Cortex of kidney (tissue), 1 donor: Measurements from ENCODE around the gene BACE2.

ENCODE experiments used
- DNase-seq: peaks from one replicate; lab custom pipeline; 2025; lab: John Stamatoyannopoulos, UW

BACE2 gene

DNA sequence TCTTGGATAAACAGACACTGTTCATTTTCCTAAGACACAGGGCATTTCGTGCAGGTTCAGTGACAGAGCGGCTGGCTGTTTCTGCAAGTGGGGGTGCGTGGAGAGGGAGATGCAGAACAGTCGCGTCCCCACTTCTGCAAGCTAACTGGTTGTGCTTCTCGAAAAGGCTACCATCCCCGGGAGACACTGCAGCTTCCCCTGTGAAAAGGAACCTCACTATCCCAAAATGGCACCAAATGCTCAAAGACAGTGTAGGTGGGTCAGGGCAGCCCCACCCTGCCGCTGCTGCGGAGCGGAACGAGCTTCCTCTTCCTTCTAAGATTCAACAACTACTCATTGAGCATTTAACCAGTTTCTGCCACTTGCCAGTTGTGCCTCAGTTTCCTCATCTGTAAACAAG is 19.2 kb upstream of the BACE2 start:
- DNase-seq, result no peak

GRCh38 chr21:41149199-41149598 is 18.8 kb upstream of the BACE2 start:
- DNase-seq, result no peak

DNA sequence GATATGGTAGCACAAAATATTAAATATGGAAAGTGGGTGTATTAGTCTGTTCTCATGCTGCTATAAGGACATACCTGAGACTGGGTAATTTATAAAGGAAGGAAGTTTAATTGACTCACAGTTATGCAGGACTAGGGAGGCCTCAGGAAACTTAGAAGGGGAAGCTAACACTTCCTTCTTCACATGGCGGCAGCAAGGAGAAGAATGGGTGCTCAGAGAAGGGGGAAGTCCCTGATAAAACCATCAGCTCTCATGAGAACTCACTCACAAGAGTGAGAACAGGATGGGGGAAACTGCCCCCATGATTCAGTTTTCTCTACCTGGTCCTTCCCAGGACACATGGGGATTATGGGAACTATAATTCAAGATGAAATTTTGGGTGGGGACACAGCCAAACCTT is 15.8 kb upstream of the BACE2 start:
- DNase-seq, result no peak

DNA sequence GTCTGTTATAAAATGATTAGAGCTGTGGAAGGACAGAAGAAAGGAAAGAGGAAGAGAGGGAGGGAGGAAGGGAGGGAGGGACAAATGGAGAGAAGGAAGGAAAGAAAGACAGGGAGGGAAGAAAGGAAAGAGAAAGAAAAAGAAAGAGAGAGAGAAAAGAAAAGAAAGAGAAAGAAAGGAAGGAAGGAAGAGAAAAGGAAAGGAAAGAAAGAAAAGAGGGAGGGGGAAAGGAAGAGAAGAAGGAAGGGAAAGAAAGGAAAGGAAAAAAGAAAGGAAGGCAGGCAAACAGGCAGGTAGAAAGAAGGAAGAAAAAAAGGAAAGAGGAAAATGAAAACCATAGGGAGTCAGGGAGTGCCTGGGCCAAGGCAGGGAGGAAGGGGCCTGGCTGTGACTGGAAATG is 14.5 kb upstream of the BACE2 start:
- no peak for DNase-seq

- no peak for DNase-seq
Measured at GRCh38 chr21:41156142-41156541, 11.8 kb upstream of the BACE2 start.

DNA sequence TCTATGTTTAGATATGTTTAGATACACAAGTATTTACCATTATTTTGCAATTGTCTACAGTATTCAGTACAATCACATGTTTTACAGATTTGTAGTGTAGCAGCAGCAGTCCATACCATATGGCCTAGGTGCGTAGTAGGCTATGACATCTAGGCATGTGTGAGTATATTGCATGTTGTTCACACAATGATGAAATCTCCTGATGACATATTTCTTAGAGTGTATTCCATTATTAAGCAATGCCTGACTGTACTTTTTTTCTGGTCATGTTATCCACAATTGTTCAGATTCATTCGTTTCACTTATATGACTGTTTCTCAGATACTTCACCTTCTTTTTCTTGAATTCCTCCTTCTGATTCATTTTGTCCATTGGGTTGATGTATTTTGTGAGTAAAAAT is 9.9 kb upstream of the BACE2 start:
- no peak for DNase-seq

- no peak for DNase-seq
Measured at GRCh38 chr21:41160036-41160435, 7.9 kb upstream of the BACE2 start.

DNA sequence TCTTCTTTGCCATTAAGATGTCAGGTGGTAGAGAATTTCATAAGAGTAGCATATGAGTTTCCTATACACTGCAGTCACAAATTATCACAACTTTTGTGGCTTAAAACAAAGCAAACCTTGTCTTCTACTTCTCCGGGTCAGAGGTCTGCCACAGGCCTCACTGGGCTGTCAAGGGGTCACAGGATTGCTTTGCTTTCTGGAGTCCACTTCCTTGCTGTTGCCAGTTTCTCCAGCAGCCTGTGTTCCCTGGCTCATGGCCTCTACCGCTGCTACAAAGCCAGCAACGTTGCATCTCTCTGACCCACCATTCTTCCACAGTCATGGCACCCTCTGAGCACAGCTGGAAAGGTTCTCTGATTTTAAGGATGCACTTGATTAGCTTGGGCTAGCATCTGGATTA is 6.5 kb upstream of the BACE2 start:
- DNase-seq, result no peak

DNA sequence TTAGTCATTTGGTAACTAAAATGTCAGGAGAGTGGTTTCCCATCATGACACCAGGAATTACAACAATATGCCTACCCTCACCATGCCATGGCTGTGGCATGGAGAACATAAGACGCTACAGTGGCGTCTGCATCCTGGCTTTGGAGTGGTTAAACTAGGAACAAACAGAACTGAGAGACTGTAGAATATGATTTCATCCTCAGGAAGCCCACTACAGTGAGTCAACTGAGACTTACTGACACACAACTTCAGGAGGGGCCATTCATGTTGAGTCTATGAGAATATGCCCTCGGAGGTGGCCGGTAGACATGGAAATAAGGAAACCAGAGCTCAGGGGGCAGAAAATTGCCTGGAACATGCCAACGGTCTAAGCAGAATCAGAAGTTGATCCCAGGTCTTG is 5.9 kb upstream of the BACE2 start:
- DNase-seq, result no peak

- DNase-seq, result no peak
Measured at GRCh38 chr21:41163091-41163490, 4.9 kb upstream of the BACE2 start.

- DNase-seq, result no peak
Measured at GRCh38 chr21:41164052-41164451, 3.9 kb upstream of the BACE2 start.

DNA sequence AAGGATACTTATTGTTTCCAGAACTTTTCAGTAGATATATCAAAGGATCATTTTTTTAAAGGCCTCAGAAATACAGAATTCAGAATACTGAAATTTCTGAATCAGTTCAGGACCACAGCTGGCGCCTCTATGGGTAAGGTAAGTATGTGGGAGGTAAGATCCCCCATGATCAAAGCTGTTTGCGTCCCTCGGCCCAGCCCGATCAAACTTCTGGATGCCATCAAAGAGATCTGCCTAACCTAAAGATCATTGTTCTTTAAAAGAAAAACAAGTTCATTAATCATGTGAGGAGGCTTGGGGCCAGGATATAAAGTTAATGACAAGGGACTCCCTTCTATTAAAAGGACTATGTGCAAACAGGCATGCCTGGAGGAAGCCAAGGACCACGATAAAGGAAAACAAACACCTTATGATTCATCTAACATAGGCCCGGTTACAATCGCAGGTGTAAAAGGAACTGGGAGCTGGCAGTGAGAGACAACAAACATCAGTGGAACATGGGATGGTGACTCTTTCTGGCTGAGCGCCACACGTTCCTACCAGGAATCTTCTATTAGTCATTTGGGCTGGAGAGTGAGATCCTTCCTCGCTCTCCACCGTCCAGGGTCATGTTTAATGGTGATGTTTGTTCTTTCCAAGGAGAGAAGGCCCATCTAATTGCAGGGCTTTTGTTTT is 2.8 kb upstream of the BACE2 start:
- no peak for DNase-seq

GRCh38 chr21:41166884-41167283 is 1.1 kb upstream of the BACE2 start:
- DNase-seq, result no peak

DNA sequence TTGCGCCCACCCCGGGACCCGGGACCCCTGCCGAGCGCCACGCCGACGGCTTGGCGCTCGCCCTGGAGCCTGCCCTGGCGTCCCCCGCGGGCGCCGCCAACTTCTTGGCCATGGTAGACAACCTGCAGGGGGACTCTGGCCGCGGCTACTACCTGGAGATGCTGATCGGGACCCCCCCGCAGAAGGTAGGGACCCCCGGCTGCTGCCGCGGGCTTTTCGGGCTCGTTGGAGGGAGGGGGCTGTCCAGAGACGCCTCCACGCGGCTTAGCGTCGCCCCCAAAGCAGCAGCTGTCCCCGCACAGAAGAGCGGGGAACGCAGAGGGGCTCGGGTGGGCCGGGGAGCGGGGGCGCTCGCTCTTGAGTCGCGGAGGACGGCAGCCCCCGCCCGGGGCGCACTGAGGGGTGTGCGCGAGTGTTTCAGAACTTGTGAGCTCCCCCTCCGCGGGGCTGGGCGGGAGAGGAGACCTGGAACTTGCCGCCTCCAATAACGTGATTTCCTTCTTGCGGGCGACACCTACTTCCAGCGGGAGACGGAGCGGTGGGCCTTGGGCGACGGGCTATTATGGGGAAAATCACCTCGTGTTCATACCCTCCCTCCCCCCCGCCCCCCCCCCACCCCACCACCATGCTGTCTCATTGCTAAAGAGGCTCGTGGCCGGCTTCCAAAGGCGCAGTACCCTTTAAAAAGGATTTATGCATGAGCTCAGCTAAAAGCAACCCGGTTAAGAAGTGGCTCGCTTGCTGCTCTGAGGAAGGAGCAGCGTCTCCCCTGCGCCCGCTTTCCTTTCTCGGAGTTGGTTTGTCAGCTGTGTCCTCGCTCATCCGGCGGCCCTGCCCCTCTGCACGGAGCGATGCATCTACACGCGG is 664 bp downstream of the BACE2 start:
- no peak for DNase-seq

DNA sequence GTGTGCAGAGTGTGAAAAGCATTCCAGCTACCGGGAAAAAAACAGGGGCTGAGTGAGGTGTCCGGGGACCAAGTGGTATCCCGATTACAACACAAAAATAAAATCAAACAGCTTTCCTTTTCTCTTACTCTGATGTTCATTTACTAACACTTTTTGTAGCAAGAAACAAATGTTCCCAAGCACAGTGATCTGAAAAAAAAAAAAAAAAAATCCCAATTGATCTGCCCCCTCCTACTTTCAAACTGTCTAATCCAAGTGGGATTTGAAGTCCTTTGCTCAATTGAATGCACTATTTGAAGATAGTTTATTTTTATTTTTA is 1.3 kb downstream of the BACE2 start:
- DNase-seq, result no peak

DNA sequence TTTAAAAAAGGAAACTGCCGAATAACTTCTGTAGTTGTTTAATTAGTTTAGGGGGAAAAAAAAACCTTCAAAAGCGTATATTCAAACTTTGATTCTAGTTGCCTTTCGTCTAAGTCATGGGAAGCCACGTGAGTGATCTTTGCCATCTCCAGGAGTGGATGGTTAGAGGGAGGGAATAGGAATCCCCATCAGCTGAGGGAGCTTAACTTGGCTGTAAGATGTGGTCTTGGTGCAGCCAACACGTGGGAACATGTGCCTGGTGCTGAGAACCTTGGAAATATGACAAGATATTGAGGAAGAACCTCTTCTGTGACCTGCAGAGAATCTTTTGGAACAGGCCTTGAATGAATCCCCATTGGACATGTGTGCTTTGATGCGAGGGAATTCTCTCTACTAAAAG is 1.7 kb downstream of the BACE2 start:
- DNase-seq, result no peak

DNA sequence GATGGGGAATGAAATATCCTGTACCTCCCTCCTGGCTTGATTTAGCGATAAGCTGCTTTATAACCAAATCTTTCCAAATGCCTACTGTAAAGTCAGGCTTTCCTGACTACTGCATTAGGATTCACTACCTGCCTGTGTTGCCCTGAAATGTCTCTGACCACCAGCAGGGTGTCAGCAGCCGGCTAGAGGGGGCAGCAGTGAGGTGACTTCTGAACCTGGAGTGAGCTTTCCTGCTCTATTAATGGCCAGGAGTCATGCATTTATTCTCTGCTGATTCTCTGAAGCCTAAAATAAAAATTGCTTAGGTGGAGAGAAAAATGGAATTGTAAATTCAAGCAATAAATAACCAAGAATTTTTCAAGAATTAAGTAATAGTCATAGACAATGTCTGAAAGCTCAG is 2.5 kb downstream of the BACE2 start:
- DNase-seq, result no peak

- no peak for DNase-seq
Measured at GRCh38 chr21:41170859-41171609, 3.1 kb downstream of the BACE2 start.

DNA sequence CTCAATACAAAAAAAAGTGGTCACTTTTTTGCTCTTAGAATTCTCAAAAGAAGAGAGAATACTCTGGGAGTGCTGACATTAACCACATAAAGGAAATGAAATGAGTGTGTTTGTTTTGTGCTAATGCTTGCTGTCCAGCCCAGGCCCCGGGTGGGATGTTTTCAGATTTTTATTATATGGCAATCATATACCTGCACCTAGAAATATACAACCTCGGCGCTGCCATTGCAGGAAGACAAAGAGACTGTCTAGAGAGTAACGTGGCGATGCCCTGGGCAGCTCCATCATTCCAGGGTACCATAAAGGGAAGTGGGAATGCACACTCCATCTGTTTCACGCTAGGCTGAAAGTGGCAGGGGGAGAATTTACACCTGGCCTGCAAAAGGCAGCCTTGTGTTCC is 7.1 kb downstream of the BACE2 start:
- DNase-seq, result no peak

DNA sequence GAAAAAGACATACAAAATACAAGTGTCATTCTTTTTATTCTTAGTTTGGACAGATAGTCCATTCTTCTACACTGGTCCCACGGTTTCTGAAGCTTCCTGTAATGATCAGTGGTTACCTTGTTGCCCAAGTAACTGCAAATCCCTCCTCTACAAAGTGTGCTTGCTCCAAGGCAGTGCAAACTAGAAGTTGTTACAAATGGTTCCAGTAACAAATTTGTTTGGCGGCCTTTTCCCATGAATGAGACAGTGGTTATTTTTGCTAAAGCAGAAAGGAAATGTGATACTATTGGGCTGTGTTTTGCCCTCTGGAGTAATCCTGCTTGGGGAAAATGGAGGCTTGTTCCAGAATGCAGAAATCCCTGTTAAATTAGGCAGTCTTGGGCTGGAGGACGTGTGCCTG is 8.9 kb downstream of the BACE2 start:
- DNase-seq, result no peak

DNA sequence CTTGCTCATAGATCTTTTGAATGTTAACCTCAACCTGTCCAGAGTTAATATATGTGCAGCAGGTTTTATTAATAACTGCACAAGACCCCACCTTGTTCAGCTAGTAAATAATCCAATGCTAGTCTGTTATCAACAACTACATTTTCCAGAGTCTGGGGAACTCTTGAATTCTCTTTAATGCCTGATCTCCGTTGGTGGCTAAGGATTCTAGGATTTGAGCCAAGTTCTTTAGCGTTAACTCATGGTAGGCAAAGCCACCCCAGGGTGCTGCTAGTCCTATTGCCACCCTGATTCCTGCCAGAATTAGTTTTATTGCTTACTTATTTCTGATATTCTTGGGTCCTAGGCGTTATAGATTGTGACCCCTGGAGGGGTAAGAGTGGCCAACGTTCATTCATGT is 12.8 kb downstream of the BACE2 start:
- DNase-seq, result no peak

- DNase-seq, result no peak
Measured at GRCh38 chr21:41182547-41182946, 14.6 kb downstream of the BACE2 start.

GRCh38 chr21:41183575-41183974 is 15.6 kb downstream of the BACE2 start:
- DNase-seq, result no peak
